GM12801 (cell line): ENCODE measurements around the gene POLR1A.

Source experiments
- CTCF ChIP-seq: IDR thresholded peaks from one replicate; pipeline ENCODE4 v1.5.1; 2011; ENCODE audit warnings: control low read depth; ENCODE audit not compliant: insufficient read length; ENCODE audit errors: extremely low read depth

The POLR1A gene

GRCh38 chr2:86118130-86118529 lies 12.4 kb upstream of the POLR1A start:
- no peak for TF ChIP-seq CTCF

GRCh38 chr2:86107031-86107430 lies 1.3 kb upstream of the POLR1A start:
- no peak for TF ChIP-seq CTCF

DNA sequence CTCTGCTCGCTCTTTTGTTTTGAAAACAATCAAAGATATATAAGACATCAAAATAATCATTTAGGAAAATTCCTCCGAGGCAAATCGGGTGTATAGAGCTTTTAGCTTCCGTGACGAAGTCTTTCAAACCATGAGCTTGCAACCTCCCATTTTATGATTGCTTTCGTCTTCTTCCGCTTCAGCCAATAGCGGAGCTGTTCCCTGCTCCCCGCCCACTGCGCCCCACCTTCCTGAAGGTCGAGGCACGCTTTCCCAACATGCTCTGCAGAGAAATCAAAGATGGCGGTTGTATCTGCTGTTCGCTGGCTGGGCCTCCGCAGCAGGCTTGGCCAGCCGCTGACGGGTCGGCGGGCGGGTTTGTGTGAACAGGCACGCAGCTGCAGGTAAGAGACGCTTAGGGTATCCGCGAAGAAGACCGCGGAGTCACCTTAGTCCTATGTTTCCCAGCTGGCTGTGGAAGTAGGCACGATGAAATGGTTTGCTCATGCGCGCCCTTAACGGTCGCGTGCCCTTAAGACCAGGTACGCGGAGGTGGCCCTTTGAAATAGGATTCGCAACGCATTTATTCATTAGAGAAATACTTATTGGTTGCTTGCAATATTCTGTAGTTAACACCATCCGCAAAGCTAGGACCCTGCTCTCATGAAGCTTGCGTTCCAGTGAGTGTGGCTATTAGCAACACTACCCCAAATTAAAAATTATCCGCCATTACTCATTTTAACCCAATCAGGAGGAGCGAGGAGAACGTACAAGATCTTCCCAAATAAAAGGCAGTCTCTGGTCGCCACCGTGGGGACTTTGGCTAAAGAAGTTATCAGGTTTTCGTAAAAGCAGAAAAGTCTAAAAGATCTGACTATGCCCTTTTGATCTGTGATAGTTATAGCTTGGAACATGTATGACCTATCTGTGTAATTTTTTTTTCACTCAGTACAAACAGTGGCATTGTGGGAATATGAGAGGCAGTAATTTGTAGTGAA lies 571 bp upstream of the POLR1A start, which contains the start of gene PTCD3:
Gene PTCD3 (plus strand): TSS at position 267 of the 977 bp plus-strand sequence. CDS start 13 bp downstream, at position 280.
- TF ChIP-seq CTCF, result no peak

DNA sequence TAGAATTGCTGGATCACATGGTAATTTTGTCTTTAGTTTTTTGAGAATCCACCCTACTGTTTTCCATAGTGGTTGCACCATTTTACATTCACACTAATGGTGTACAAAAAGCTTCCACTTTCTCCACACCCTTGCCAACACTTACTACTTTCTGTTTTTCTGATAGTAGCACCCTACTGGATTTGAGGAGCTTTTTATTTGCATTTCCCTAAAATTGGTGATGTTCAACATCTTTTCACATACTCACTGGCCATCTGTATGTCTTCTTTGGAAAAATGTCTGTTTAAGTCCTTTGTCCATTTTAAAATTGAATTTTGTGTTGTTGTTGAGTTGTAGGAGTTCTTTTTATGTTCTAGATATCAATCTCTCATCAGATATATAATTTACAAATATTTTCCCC lies 3.5 kb downstream of the POLR1A start:
- TF ChIP-seq CTCF, result no peak

- TF ChIP-seq CTCF, result no peak
Observed at GRCh38 chr2:86097913-86098312, 7.8 kb downstream of the POLR1A start.

- no peak for TF ChIP-seq CTCF
Observed at GRCh38 chr2:86097114-86097896, 8.4 kb downstream of the POLR1A start.

DNA sequence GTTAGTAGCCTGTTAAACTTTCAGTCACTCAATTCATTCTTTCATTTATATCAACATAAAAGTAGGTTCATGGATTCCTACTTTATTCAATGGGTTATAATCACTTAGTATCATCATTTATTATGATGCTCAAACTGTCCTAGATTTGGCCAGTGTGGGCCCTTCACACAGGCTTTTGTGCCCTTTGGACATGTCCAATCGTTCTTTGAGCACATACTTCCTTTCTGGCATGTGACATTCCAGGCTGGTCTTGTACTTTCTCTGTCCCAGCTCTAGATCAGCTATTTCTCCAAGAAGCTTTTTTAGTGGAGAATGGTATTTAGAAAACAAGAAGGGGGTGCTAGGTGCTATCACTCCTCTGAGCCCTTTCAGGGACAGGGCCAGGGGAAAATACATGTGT lies 11.5 kb downstream of the POLR1A start:
- no peak for TF ChIP-seq CTCF
